Ramos (cell line): ENCODE measurements around the gene PYURF.

Source experiments
- in situ Hi-C: fragments of 300-500 bp; cut with MboI; formaldehyde crosslinking; loops from one replicate; pipeline ENCODE4 v1.14.3; 2022; ENCODE audit warnings: low sequenced_read_pairs; ENCODE audit not compliant: unreplicated experiment

Gene PYURF

DNA sequence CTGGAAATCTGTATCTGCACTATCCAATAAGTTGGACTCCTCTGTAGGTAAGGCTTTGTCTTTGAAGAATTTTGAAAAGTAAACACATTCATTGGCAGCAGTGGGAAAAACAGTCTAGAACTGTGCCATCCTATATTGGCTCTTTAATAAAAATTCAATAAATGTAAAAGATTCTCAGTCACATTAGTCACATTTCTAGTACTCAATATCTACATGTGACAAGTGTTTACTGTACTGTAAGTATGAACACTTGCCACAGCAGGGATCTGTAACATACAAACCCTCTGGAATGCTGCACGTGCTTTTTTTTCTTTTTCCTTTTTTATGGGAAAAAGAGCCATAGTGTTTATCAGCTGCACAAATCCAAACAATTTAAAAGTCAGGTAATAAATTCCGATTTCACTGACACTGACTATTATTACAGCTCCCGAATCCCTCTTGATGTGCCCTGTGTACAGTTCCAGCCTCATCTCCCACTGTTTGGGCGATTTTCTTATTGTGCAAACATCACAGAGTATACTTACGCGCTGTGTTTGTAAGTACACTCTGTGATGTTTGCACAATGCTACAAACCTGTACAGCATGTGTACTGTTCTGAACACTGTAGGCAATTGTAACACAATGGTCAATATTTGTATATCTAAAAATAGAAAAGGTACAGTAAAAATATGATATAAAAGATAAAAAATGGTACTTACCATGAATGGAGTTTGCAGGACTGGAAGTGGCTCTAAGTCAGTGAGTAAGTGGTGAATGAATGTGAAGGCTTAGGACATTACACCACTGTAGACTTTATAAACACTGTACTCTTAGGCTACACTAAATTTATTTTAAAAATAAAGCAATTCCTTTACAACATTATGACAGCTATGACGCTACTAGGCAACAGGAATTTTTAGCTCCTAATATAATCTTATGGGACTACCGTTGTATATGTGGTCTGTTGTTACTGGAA lies 8.7 kb downstream of the PYURF start:
- in situ Hi-C loops, result loop anchor here (5.0 to 10.0 kb wide), 2 partner anchors 303 to 480 kb away; no protein-coding TSS in a partner anchor

DNA sequence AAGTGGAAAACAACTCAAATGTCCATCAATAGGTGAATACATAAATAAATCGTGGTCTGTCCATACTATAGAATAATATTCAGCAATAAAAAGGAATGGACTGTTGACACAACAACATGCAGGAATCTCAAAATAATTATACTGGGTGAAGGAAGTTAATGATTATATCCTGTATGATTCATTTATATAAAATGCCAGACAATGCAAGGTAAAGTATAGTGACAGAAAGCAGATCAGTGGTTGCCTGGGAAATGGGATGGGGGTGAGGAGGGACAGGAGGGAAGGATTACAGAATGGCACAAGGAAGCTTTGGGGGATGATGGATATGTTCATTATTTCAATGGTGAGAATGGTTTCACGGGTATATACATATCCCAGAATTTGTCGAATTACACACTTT lies 12.3 kb downstream of the PYURF start:
- in situ Hi-C loops, result loop anchor here (10.0 kb wide), 1 partner anchor 476 kb away; no protein-coding TSS in a partner anchor

DNA sequence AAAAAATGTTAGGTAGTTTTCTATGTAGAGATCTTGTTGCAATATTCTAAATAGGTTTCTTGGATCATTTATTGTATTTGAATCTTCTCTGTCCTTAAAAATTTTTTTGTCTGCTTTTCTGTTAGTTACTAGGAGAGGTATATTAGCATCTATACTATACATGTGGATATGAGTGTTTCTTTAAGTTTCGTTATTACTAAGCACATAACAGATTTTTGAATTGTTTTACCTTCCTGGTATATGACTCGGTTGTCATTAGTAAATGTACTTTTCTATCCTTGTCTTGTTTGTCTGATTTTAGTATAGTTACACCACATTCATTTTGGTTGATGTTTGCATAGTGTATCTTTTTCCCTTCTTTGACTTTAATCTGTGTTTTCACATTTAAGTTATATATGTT lies 20.2 kb downstream of the PYURF start:
- in situ Hi-C loops, result no loop called here

DNA sequence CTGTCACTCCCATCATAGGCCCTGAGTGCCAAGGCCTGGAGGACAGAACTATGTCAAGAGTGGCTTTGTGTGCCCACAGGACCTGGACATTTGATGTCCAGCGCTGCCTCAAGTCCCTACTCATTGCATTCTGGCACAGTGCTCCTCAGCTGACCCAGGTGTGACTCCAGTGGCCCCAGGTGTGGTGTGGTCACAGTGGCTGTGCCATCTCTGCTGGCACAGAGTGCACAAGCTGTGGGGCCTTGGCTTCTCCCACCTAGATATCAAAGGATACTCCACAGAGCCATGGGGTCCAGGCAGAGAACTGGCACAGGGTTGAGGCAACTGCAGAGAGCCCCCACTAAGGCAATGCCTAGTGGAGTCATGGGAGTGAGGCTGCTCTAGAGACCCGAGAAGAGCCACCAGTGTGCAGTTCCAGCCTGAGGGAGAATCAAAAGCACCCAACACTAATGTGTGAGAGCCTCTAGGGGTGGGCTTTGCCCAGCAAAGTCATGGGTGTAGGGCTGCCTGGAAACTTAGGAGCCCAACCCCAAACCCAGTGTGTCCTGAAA lies 25.6 kb downstream of the PYURF start:
- in situ Hi-C loops, result no loop called here

DNA sequence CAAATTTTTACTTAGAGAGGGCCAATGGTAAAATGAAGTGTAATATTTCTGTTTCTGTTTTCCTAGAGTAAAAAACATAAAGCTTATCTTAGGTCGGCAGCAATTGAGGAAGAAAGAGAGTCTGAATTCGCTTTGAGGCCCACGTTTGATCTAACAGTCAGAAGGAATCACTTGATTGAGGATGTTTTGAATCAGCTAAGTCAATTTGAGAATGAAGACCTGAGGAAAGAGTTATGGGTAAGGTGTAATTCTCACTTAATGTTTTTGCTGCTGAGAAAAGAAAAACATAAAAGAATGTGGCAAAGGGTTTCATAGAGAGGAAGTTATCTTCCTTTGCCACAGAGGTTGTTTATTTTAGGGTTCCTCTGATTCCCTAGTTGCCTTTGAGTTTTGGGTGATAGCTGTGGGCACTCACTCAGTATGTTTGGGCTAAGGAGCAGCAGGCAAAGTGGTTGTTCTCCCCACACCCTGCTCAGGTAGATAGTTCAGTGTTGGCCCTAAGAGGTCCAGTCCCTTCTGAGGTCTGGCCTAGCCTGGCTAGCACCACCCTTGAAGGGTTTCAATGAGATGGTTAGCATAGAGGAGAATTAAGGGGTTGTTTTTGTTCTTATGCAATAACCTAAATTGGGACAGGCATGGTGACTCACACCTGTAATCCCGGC lies 34.3 kb downstream of the PYURF start:
- in situ Hi-C loops, result no loop called here

DNA sequence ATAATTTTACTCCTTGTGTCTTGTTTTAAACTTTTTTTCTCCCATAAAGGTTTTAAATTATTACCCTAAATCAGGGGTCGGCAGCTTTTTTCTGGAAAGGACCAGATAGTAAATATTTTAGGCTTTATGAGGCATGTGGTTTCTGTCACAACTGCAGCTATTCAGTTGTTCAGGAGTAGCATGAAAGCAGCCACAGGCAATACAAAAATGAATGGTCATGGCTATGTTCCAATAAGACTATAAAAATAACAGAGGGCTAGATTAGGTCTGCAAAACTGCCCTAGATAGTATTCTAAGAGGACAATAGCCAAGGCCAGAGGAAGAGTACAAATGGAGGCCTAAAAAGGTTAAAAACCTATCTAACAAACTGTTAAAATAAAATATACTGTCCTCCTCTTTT lies 42.0 kb downstream of the PYURF start:
- in situ Hi-C loops, result no loop called here

DNA sequence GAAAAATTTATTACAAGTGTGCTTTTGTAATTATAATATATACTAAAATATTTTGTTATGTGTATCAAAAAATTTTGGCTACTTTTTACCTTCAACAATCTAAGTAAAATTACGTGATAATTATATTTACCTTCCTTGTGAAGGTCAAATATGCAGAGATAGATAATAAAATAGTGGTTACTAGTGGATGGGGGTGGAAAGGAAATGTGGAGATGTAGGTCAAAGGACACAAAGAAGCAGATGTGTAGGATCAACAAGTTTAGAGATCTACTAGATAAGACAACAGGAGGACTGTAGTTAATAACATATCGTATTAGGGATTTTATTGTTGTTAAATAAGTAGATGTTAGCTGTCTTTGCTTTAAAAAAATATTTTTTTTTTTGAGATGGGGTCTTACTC lies 45.3 kb downstream of the PYURF start:
- in situ Hi-C loops, result no loop called here

DNA sequence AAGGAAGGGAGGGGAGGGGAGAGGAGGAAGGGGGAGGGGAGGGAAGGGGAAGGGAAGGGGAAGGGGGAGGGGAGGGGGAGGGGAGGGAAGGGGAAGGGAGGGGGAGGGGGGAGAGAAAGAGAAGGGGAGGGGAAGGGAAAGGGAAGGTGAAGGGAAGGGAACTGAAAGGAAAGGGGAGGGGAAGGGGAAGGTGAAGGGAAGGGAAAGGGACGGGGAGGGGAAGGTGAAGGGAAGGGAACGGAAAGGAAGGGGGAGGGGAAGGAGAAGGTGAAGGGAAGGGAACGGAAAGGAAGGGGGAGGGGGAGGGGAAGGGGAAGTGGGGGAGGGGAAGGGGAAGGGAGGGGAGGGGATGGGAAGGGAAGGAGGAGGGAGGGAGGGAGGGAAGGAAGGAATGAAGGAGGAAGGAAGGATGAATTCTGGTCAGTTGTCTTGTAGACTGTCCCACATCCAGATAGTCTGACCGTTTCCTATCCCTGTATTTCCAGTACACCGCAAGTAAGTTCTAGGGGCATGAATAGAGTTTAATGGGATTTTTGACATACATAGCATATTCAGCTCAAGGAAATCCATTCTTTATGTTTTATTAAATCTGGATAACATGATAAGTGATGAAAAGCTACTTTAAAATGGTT lies 46.2 kb downstream of the PYURF start:
- in situ Hi-C loops, result no loop called here
